Activated naive CD4-positive, alpha-beta T cell treated with anti-CD3 and anti-CD28 coated beads, Interleukin-2, amount 50 U/mL, for 24 hours (primary cell): ENCODE measurements around the gene MAPK1.
"Not testable (repeated sequence)": the region's sequence is repeated elsewhere in the genome, so short reads cannot be mapped to it uniquely, and the experiment has no call there.

Experiments used
- H3K27ac Mint-ChIP-seq: one replicate; pipeline ENCODE4 v1.8.0; 2021; ENCODE audit warnings: mild to moderate bottlenecking, mixed read lengths
- H3K27me3 Mint-ChIP-seq: one replicate; pipeline ENCODE4 v1.8.0; 2021; ENCODE audit warnings: mixed read lengths
- H3K36me3 Mint-ChIP-seq: one replicate; pipeline ENCODE4 v1.8.0; 2021; ENCODE audit warnings: mixed read lengths
- H3K4me1 Mint-ChIP-seq: one replicate; pipeline ENCODE4 v1.8.0; 2021; ENCODE audit warnings: mixed read lengths
- H3K4me3 Mint-ChIP-seq: one replicate; pipeline ENCODE4 v1.8.0; 2021; ENCODE audit warnings: mild to moderate bottlenecking, mixed read lengths
- H3K9me3 Mint-ChIP-seq: one replicate; pipeline ENCODE4 v1.8.0; 2021; ENCODE audit warnings: mixed read lengths

MAPK1 gene

DNA sequence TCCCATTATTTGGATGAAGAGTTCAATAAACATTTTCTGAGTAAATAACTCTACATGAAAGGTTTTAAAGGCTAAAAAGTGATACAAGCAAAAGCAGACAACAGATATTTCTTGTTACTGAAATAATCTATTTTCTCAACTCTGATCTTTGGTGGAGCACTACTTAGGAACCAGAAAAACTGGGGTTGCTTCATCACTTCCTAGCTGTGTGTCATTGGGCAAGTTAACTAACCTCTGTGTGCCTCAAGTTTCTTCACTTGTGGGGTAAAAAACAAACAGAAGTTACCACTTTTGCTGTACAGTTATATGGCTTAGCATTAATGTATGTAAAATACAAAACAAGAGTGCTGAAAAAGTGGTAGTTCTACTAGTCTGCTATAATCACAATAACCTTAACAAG lies 5.6 kb downstream of the MAPK1 start:
- H3K27ac Mint-ChIP-seq: no peak overlapping the region
- H3K4me3 Mint-ChIP-seq: peak overlapping the region; percentile 53
- H3K36me3 Mint-ChIP-seq: peaks cover 4% of the 10 kb centered on the region
- no peaks in the 10 kb centered on the region for H3K27me3 Mint-ChIP-seq
- H3K9me3 Mint-ChIP-seq: no peaks in the 10 kb centered on the region
- peaks cover 92% of the 10 kb centered on the region for H3K4me1 Mint-ChIP-seq

DNA sequence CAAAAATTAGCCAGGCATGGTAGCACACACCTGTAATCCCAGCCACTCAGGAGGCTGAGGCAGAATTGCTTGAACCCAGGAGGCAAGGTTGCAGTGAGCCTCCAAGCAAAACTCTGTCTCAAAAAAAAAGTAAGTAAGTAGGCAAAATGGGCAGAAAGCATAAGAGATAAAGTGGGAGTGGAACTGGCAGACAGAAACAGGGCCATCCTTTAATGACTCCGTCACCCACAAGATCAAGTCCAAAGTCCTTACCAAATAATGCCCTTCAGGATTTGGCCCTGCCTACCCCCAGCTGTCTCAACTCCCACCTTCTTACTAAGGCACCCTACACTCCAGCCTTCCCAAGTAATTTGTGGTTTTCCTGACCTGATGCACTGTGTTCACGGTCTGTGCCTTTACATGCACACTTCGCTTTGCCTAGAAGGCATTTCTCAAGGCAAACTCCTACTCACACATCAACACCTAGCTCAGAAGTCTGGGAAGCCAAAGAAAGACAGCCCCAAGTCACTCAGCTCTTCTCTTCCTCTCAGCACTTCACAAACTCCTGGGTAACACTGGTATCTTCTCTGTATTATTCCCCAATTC lies 6.1 kb downstream of the MAPK1 start:
- Mint-ChIP-seq H3K9me3 (no peaks in the 10 kb centered on the region), H3K27ac (no peak overlapping the region), H3K36me3 (peaks cover 4% of the 10 kb centered on the region), H3K4me1 (peaks cover 96% of the 10 kb centered on the region), H3K4me3 (peak overlapping the region; percentile 53), H3K27me3 (no peaks in the 10 kb centered on the region)

DNA sequence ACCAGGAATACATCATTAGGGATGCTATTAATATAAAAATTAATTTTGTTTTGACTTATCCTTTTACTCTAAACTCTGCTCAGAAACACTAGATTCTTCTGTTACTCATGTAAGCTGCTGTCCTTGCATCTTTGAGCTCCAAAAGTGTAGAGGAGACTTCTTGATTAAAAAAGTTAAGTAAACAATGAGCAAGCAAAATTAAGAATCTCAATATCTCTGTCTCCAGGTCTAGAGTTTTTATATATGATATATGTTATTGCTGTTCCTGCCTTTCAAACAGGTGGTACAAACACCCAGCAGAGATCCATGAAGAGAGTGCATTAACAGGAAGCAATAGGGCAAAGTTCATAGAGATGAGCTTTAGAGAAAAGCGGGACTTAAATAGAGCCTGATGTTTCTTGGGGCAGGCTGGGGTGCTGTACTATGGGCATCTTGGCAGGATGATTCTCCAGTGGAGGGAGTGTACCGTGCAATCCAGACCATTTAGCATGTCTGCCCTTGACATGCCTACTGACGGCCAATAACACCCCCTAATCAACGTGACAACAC lies 6.9 kb downstream of the MAPK1 start:
- peaks cover 4% of the 10 kb centered on the region for H3K36me3 Mint-ChIP-seq
- peaks cover 96% of the 10 kb centered on the region for H3K4me1 Mint-ChIP-seq
- no peak overlapping the region for H3K4me3 Mint-ChIP-seq
- H3K9me3 Mint-ChIP-seq: no peaks in the 10 kb centered on the region
- H3K27ac Mint-ChIP-seq: no peak overlapping the region
- H3K27me3 Mint-ChIP-seq: no peaks in the 10 kb centered on the region

DNA sequence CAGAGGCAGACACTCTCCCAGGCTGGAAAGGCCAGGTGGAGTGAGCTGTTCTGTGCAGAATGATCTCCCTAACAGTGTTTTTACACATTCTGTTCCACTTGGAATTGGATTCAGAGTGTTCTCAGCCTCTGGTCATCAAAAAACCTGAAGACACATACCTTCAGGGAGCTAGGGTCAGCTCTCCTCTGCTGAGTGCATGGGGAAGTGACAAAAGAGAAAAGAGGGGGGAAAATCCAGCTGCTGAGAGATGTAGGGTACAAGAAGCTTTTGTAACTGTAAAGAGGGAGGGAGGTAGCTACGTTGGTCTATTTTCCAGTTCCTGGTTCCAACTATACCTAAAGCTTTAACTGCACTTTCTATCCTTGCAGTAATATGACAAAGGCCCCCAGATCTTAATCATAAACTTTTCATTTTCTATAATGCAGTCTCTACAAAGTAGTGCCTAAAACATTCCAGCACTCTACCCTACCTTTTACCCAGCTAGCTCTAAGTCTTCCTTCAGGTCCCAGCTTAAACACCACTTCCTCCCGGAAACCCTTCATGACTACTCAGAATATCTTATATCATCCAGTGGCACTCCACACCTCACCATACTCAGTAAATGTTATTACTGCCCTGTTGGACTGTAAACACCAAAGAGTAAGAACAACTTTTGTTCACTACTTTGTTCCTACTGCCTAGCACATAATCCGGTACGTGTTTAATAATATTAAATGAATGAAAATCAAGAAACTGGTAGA lies 9.2 kb downstream of the MAPK1 start:
- no peak overlapping the region for H3K4me3 Mint-ChIP-seq
- peaks cover 95% of the 10 kb centered on the region for H3K4me1 Mint-ChIP-seq
- H3K27ac Mint-ChIP-seq: peak overlapping the region; percentile 48

DNA sequence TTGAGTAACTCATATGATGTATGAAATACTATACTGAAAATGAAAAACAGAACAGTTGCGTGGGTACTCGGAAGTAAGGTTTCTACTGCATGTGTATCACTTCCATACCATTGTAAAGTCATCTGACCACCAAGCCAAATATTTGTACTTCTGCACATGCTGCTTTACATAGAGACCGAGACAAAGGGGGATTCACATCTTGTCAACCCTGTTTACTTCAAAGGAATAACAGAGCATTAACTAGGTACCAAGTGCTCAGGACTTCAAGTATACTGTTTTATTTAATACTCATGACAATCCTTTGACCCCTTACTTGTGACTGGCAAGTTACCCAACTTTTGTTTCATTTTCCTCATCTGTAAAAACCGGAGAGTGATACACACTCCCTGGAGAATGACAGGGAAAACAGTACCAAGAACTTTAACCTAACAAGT lies 9.9 kb downstream of the MAPK1 start:
- no peaks in the 10 kb centered on the region for H3K27me3 Mint-ChIP-seq
- no peaks in the 10 kb centered on the region for H3K9me3 Mint-ChIP-seq
- H3K36me3 Mint-ChIP-seq: peaks cover 2% of the 10 kb centered on the region
- peaks cover 94% of the 10 kb centered on the region for H3K4me1 Mint-ChIP-seq
- H3K27ac Mint-ChIP-seq: no peak overlapping the region
- H3K4me3 Mint-ChIP-seq: no peak overlapping the region

More for the DNA sequence above, 9.2 kb downstream of the MAPK1 start:
- Mint-ChIP-seq H3K36me3 (peaks cover 4% of the 10 kb centered on the region), H3K9me3 (no peaks in the 10 kb centered on the region), H3K27me3 (no peaks in the 10 kb centered on the region)

DNA sequence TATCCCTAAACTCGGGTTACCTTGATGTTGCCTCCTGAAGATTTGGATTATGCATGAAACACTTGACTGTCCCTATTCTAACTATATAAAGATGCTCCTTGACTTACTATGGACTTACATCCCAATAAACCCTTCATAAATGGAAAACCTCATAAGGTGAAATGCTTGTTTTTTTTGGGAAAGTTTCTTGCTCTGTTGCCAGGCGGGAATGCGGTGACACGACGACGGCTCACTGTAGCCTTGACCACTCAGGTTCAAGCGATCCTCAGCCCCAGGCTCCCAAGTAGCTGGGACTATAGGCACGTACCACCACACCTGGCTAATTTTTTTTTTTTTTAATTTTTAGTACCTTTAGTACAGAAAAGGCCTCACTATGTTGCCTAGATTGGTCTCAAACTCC lies 10.6 kb downstream of the MAPK1 start:
- Mint-ChIP-seq H3K36me3 (peaks cover 4% of the 10 kb centered on the region), H3K4me3 (no peak overlapping the region), H3K9me3 (no peaks in the 10 kb centered on the region), H3K27ac (no peak overlapping the region), H3K4me1 (peaks cover 96% of the 10 kb centered on the region), H3K27me3 (no peaks in the 10 kb centered on the region)

DNA sequence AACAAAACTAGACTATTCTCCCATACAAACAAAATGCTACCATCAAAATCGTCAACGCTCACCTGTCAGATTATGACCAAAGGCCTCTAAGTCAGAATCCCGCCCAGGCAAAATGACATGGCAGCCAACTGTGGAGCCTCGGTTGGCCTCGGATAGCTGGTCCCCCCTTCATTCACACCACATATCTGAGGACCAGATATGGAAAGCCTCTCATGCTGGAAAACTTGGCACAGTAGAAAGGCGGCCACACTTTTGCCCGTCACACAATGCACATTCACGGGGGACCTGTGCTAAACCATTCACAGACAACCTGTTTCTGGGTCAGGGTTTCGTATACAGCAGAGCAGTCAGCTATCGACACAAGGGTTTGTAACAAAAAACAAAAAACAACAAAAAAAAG lies 11.2 kb downstream of the MAPK1 start:
- H3K4me1 Mint-ChIP-seq: peaks cover 96% of the 10 kb centered on the region
- H3K4me3 Mint-ChIP-seq: peak overlapping the region; percentile 26
- no peaks in the 10 kb centered on the region for H3K27me3 Mint-ChIP-seq
- no peak overlapping the region for H3K27ac Mint-ChIP-seq
- H3K9me3 Mint-ChIP-seq: no peaks in the 10 kb centered on the region
- peaks cover 4% of the 10 kb centered on the region for H3K36me3 Mint-ChIP-seq

DNA sequence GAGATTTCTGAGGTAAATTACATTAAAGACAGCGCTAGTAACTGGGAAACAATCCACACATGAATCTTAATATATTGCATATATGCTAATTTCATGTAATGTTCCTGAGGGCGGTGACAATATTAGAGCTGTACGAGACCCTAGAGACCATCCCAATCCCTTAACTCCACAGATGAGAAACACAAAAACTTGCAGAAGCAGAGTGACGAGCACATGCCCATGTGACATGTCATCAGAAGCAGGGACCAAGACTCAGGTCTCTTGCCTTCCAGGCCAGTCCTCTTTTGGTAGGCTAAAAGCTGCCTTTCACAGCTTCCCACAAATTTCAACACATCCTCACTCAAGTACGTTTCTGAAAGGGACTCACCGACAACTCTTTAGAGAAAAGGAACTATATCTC lies 11.8 kb downstream of the MAPK1 start:
- Mint-ChIP-seq H3K9me3 (no peaks in the 10 kb centered on the region), H3K27ac (peak overlapping the region; percentile 41), H3K27me3 (no peaks in the 10 kb centered on the region), H3K4me3 (no peak overlapping the region), H3K36me3 (peaks cover 4% of the 10 kb centered on the region), H3K4me1 (peaks cover 93% of the 10 kb centered on the region)

DNA sequence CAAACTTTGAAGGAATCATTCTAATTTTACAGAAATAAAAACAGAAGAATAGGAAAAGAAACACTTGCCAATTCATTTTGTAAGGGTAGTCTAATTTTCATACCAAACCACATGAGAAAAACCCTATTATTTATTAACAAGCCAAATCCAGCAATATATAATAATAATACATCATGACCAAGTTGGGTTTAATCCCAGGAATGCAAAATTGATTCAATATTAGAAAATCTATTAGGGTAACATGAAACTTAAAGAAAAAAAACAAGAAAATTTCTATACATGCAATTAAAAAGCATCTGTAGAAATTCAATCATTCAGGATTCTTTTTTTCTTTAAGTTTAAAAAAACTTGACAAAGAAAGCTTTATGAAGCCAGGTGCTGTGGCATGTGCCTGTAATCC lies 16.8 kb downstream of the MAPK1 start:
- Mint-ChIP-seq H3K4me1 (peaks cover 82% of the 10 kb centered on the region), H3K27me3 (no peaks in the 10 kb centered on the region), H3K4me3 (no peak overlapping the region), H3K9me3 (no peaks in the 10 kb centered on the region), H3K36me3 (peaks cover 4% of the 10 kb centered on the region), H3K27ac (no peak overlapping the region)

DNA sequence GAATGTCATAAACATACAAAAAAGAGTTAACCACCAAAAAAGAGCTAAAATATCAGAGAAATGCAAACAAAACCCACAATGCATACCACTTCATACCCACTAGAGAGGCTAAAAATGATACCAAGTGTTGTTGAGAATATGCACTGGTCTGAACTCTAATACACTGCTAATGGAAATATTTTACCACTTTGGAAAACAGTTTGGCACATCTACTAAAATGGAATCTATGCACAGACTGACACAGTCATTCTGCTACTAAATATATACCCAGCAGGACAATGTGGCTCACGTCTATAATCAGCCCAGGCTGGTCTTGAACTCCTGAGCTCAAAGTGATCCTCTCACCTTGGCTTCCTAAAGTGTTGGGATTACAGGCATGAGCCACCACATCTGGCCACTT lies 18.0 kb downstream of the MAPK1 start:
- H3K36me3 Mint-ChIP-seq: peaks cover 6% of the 10 kb centered on the region
- peak overlapping the region; percentile 57 for H3K27ac Mint-ChIP-seq
- H3K4me3 Mint-ChIP-seq: no peak overlapping the region
- peaks cover 77% of the 10 kb centered on the region for H3K4me1 Mint-ChIP-seq
- no peaks in the 10 kb centered on the region for H3K9me3 Mint-ChIP-seq
- H3K27me3 Mint-ChIP-seq: no peaks in the 10 kb centered on the region

DNA sequence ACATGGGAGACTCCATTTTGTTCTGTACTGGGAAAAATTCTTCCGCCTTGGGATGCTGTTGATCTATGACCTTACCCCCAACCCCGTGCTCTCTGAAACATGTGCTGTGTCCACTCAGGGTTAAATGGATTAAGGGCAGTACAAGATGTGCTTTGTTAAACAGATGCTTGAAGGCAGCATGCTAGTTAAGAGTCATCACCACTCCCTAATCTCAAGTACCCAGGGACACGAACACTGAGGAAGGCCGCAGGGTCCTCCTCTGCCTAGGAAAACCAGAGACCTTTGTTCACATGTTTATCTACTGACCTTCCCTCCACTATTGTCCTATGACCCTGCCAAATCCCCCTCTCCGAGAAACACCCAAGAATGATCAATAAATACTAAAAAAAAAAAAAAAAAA lies 19.4 kb downstream of the MAPK1 start:
- not testable (repeated sequence) for H3K9me3 Mint-ChIP-seq, H3K36me3 Mint-ChIP-seq, H3K27me3 Mint-ChIP-seq, H3K27ac Mint-ChIP-seq, H3K4me3 Mint-ChIP-seq
- peaks cover 77% of the 10 kb centered on the region for H3K4me1 Mint-ChIP-seq

DNA sequence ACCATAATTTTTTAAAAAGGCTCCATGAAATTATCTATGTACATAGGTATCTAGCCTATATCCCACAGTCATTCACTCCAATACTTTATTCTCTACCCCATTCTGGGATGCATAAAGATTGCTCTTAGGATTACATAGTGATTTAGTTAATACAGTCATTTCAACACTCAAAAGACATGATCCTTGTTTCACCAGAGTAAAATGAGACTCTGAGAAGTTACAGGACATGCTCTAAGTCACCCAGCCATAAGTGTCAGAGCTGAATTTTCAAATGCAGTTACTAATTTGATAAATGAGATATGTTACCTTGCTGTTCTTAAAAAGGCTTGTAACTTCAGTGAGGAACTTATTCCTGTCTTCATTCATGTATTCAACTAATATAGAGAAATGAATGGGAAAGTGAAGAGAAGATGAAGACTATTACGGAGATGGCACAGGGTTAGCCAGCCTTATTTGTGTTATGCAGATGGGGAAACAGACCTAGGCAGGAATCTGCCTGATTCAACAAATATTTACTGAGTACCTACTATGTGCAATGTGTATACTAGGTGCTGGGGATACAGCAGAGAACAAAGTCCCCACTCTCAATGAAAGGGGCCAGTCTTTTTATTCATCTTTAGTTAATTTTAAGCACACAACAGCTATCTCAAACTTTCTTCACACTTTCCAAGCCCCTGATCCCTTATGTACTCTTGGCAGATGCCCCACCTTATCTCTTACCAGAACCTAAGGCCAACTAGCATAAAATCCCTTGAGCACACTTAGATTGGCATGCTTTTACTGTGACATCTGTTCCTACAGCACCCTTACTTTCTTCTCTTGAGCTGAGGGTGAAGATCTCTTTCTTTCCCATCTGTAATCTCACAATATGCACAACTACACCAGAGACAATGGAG lies 21.6 kb downstream of the MAPK1 start:
- Mint-ChIP-seq H3K4me3 (no peak overlapping the region), H3K36me3 (peaks cover 2% of the 10 kb centered on the region), H3K27ac (no peak overlapping the region), H3K27me3 (no peaks in the 10 kb centered on the region), H3K9me3 (no peaks in the 10 kb centered on the region), H3K4me1 (peaks cover 68% of the 10 kb centered on the region)

DNA sequence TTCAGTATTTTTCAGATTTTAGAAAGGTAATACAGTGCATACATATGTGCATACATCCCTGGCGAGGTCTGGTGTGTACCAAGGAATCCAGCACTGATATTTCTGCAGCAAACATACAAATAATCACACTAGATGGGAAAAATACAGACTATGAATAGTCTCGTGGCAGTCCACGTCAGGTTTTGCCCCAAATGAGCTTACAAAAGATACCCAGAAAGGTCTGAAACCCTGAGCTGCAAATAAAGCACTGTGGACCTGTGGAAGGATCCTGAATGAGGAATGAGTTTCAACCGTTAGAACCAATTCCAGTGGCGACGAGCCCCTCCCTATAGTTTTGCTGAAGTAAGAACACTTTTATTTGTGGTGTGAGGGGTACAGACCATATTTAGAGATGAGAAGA lies 24.5 kb downstream of the MAPK1 start:
- peaks cover 4% of the 10 kb centered on the region for H3K36me3 Mint-ChIP-seq
- no peaks in the 10 kb centered on the region for H3K27me3 Mint-ChIP-seq
- H3K9me3 Mint-ChIP-seq: peaks cover 4% of the 10 kb centered on the region
- no peak overlapping the region for H3K27ac Mint-ChIP-seq
- no peak overlapping the region for H3K4me3 Mint-ChIP-seq
- H3K4me1 Mint-ChIP-seq: peaks cover 67% of the 10 kb centered on the region

DNA sequence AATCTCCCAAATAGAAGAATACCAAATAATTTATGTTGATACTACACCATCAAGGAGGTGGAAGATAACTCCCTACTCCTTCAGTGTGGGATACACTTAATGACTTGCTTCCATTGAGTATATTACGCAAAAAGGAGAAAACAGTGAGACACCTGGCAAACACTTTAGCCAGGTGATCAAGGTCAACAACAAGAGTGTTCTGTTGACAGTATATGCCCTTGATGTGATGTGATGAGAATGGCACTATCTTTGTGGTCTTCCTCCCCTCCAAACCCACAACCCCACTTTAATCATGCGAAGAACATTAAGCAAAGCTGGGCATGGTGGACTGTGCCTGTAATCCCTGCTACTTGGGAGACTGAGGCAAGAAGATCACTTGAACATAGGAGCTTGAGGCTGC lies 26.0 kb downstream of the MAPK1 start:
- Mint-ChIP-seq H3K9me3 (peaks cover 4% of the 10 kb centered on the region), H3K36me3 (peaks cover 4% of the 10 kb centered on the region), H3K4me1 (peaks cover 70% of the 10 kb centered on the region), H3K27me3 (no peaks in the 10 kb centered on the region), H3K4me3 (no peak overlapping the region), H3K27ac (no peak overlapping the region)

DNA sequence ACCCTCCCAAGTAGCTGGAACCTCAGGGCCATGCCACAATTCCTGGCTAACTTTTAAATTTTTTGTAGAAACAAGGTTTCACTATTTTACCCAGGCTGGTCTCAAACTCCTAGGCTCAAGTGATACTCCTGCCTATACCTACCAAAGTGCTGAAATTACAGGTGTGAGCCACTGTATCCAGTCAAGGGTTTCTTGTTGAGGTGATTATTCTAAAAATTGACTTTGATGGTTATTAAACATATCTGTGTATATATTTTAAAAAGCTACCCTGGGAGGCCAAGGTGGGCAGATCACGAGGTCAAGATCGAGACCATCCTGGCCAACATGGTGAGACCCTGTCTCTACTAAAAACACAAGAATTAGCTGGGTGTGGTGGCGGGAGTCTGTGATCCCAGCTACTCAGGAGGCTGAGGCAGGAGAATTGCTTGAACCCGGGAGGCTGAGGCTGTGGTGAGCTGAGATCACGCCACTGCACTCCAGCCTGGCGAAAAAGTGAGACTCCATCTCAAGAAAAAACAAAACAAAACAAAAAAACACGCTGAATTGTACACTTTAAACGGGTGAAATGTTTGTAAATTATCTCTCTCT lies 27.1 kb downstream of the MAPK1 start:
- H3K27me3 Mint-ChIP-seq: no peaks in the 10 kb centered on the region
- no peak overlapping the region for H3K27ac Mint-ChIP-seq
- peaks cover 4% of the 10 kb centered on the region for H3K36me3 Mint-ChIP-seq
- peaks cover 4% of the 10 kb centered on the region for H3K9me3 Mint-ChIP-seq
- no peak overlapping the region for H3K4me3 Mint-ChIP-seq
- peaks cover 68% of the 10 kb centered on the region for H3K4me1 Mint-ChIP-seq
